ENCODE data around the gene PRIM2.
"Not testable (repeated sequence)": the region's sequence is repeated elsewhere in the genome, so short reads cannot be mapped to it uniquely, and the experiment has no call there.

GRCh38 chr6:57496251-57496650 is 178.8 kb downstream of the PRIM2 start:
- not testable (repeated sequence) for TF ChIP-seq CTCF (IDR thresholded peaks at IDR 0.05; ENCODE audit: poor library complexity); EZH2phosphoT487 (IDR thresholded peaks at IDR 0.05; ENCODE audit: low read depth, severe bottlenecking, unreplicated experiment); EZH2 (IDR thresholded peaks at IDR 0.05; ENCODE audit: borderline replicate concordance)

All from hepatocyte (in vitro differentiated cells).